Spleen (tissue), 7 donors: ENCODE results near the gene PREPL.
"Not testable (repeated sequence)": the region's sequence is repeated elsewhere in the genome, so short reads cannot be mapped to it uniquely, and the experiment has no call there.

ENCODE experiments used
- POLR2A ChIP-seq, 3 donors: fragments of 450-650 bp; IDR thresholded peaks; one replicate each; pipeline ENCODE4 v1.5.1; 2017; ENCODE audit warnings: antibody characterized with exemption in 3 of 3, mild to moderate bottlenecking in 1 of 3
- TF ChIP-seq, protein P1 (sequence below), 11 experiments: fragments of 200-600 bp in 7 of 11; fragments of 450-650 bp in 4 of 11; sonication (generic) in 4 of 11; IDR thresholded peaks in 8 of 11; conservative IDR thresholded peaks in 3 of 11; 1 replicate in 7 of 11; 2 replicates in 4 of 11; pipeline versions ENCODE4 v1.4.0 to v1.8.0; 2016 to 2021; ENCODE audit warnings: antibody characterized with exemption in 11 of 11, inconsistent platforms in 4 of 11, mild to moderate bottlenecking in 1 of 11
- donor health status: DM: no; HTN: no; CAD: no; lungs with moderate emphysema.
- donor health status: DM: no; HTN: no; CAD: no.
- donor health status: DM: no; HTN: no; CAD: no.

DNA sequence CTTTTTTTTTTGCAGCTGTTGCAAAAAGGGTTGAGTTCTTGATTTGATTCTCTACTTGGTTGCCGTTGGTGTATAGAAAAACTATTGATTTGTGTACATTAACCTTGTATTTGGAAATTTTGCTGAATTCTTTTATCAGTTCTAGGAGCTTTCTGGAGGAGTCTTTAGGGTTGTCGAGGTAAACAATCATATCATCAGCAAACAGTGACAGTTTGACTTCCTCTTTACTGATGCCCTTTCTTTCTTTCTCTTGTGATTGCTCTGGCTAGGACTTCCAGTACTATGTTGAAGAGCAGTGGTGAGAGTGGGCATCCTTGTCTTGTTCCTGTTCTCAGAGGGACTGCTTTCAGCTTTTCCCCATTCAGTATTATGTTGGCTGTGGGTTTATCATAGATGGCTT lies 23.9 kb upstream of the PREPL start:
- TF ChIP-seq POLR2A (IDR thresholded peaks at IDR 0.05) = not testable (repeated sequence)
- TF ChIP-seq, protein P1, sequence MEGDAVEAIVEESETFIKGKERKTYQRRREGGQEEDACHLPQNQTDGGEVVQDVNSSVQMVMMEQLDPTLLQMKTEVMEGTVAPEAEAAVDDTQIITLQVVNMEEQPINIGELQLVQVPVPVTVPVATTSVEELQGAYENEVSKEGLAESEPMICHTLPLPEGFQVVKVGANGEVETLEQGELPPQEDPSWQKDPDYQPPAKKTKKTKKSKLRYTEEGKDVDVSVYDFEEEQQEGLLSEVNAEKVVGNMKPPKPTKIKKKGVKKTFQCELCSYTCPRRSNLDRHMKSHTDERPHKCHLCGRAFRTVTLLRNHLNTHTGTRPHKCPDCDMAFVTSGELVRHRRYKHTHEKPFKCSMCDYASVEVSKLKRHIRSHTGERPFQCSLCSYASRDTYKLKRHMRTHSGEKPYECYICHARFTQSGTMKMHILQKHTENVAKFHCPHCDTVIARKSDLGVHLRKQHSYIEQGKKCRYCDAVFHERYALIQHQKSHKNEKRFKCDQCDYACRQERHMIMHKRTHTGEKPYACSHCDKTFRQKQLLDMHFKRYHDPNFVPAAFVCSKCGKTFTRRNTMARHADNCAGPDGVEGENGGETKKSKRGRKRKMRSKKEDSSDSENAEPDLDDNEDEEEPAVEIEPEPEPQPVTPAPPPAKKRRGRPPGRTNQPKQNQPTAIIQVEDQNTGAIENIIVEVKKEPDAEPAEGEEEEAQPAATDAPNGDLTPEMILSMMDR (IDR thresholded peaks at IDR 0.05 in 8 of 11, conservative IDR thresholded peaks at IDR 0.05 in 3 of 11) = not testable (repeated sequence)
